ENCODE results near the gene HPDL. TPM values are rescaled to one million over a fixed set of nuclear protein-coding genes. Genes with fewer than 3 reads are reported as not detected.

The HPDL gene
- total RNA-seq, 4 donors from 2014 or later: 4.0 to 4.8 (median 4.6) TPM

GRCh38 chr1:45303520-45304310 lies 23.0 kb upstream of the HPDL start:
- Histone ChIP-seq H3K4me3 (peak overlapping the region; percentile 67 to 72 (median 69)), H3K36me3 (no peaks in the 10 kb centered on the region), H3K27ac (peak overlapping the region; percentile 91 to 94 (median 92)), H3K27me3 (no peaks in the 10 kb centered on the region), H3K4me1 (peaks cover 7 to 19% (median 8%) of the 10 kb centered on the region in 3 donors), H3K9me3 (no peaks in the 10 kb centered on the region)
- TF ChIP-seq POLR2A (IDR thresholded peaks at IDR 0.05) (peak in 2 of 4 donors; percentile 48 to 71), CTCF (IDR thresholded peaks at IDR 0.05) (peak; percentile 42 to 73 (median 62))
- intact Hi-C loops (cut with DNase I): loop anchor here (5.0 kb wide), 1 partner anchor 291 kb away; the partner anchor contains the start of genes HECTD3 and UROD
- WGBS, 2 donors: 0 to 1% methylated on average over 7 to 24 of the region's 68 CpGs
- peak; percentile 88 for DNase-seq

- Histone ChIP-seq H3K36me3 (no peaks in the 10 kb centered on the region), H3K4me1 (peaks cover 7 to 19% (median 8%) of the 10 kb centered on the region in 3 donors), H3K27ac (peak overlapping the region; percentile 91 to 94 (median 92)), H3K9me3 (no peaks in the 10 kb centered on the region), H3K4me3 (peak overlapping the region; percentile 67 to 72 (median 69)), H3K27me3 (no peaks in the 10 kb centered on the region)
- intact Hi-C loops (cut with DNase I): loop anchor here (5.0 kb wide), 1 partner anchor 292 kb away; the partner anchor contains the start of genes HECTD3 and UROD
- TF ChIP-seq POLR2A (IDR thresholded peaks at IDR 0.05) (no peak), CTCF (IDR thresholded peaks at IDR 0.05) (no peak)
- DNase-seq: no peak
- WGBS, 2 donors: 5 to 17% methylated on average over 7 to 8 of the region's 15 CpGs
These were observed 22.2 kb upstream of the HPDL start for GRCh38 chr1:45304311-45305081.

- intact Hi-C loops (cut with DNase I): no loop called here
- peaks cover 7 to 19% (median 8%) of the 10 kb centered on the region in 3 donors for H3K4me1 ChIP-seq
- 85 to 86% methylated on average over 10 of the region's 10 CpGs for WGBS, 2 donors
- no peaks in the 10 kb centered on the region for H3K36me3 ChIP-seq
- no peak overlapping the region for H3K4me3 ChIP-seq
- TF ChIP-seq CTCF (IDR thresholded peaks at IDR 0.05) (no peak), POLR2A (IDR thresholded peaks at IDR 0.05) (no peak)
- DNase-seq: no peak
- H3K9me3 ChIP-seq: no peaks in the 10 kb centered on the region
- H3K27me3 ChIP-seq: no peaks in the 10 kb centered on the region
- H3K27ac ChIP-seq: peak overlapping the region in 1 of 4 donors; percentile 92
These were observed 21.5 kb upstream of the HPDL start for GRCh38 chr1:45305231-45305630.

GRCh38 chr1:45306319-45306718 lies 20.4 kb upstream of the HPDL start:
- Histone ChIP-seq H3K27me3 (no peaks in the 10 kb centered on the region), H3K4me1 (peaks cover 7 to 19% (median 8%) of the 10 kb centered on the region in 3 donors), H3K36me3 (no peaks in the 10 kb centered on the region), H3K4me3 (no peak overlapping the region), H3K9me3 (no peaks in the 10 kb centered on the region), H3K27ac (no peak overlapping the region)
- 41 to 51% methylated on average over 8 of the region's 8 CpGs for WGBS, 2 donors
- intact Hi-C loops (cut with DNase I): no loop called here
- TF ChIP-seq CTCF (IDR thresholded peaks at IDR 0.05) (no peak), POLR2A (IDR thresholded peaks at IDR 0.05) (no peak)
- no peak for DNase-seq

GRCh38 chr1:45306905-45307304 lies 19.8 kb upstream of the HPDL start:
- Histone ChIP-seq H3K9me3 (no peaks in the 10 kb centered on the region), H3K36me3 (no peaks in the 10 kb centered on the region), H3K27ac (no peak overlapping the region), H3K27me3 (no peaks in the 10 kb centered on the region), H3K4me1 (peaks cover 7 to 19% (median 8%) of the 10 kb centered on the region in 3 donors), H3K4me3 (no peak overlapping the region)
- intact Hi-C loops (cut with DNase I): no loop called here
- DNase-seq: no peak
- 65 to 78% methylated on average over 3 of the region's 3 CpGs for WGBS, 2 donors
- TF ChIP-seq POLR2A (IDR thresholded peaks at IDR 0.05) (no peak), CTCF (IDR thresholded peaks at IDR 0.05) (no peak)

All from esophagus squamous epithelium (tissue), 5 donors.